GM23338 (cell line): ENCODE results near the gene SPEM1. TPM values are rescaled to one million over a fixed set of nuclear protein-coding genes. Genes with fewer than 3 reads are reported as not detected.

Experiments used
- ATAC-seq: fragments of 200-7000 bp; cut with Tn5 transposase; 3 replicates; pipeline ENCODE4 v1.9.1; 2020
- DNase-seq: peaks from one replicate; pipeline ENCODE4 v3.0.0-alpha.2; 2015; ENCODE audit warnings: low spot score
- H2AFZ ChIP-seq: fragments of 200-600 bp; sonication (generic); 2 replicates; pipeline ENCODE4 v1.8.0; 2016; ENCODE audit warnings: antibody characterized with exemption, mild to moderate bottlenecking, moderate library complexity
- H3F3A ChIP-seq: fragments of 200-600 bp; sonication (generic); replicated peaks from 2 replicates; pipeline ENCODE4 v1.8.0; 2017; ENCODE audit warnings: antibody characterized with exemption, mixed run types, low read depth
- H3K27ac ChIP-seq: fragments of 200-600 bp; sonication (generic); 2 replicates; pipeline ENCODE4 v1.6.1; 2016; ENCODE audit warnings: low read depth
- H3K27me3 ChIP-seq: fragments of 200-600 bp; sonication (generic); 2 replicates; pipeline ENCODE4 v1.8.0; 2016; ENCODE audit warnings: mild to moderate bottlenecking, mixed run types, moderate library complexity; ENCODE audit not compliant: insufficient read depth
- H3K36me3 ChIP-seq: fragments of 200-600 bp; sonication (generic); 2 replicates; pipeline ENCODE4 v1.8.0; 2016; ENCODE audit warnings: mild to moderate bottlenecking; ENCODE audit not compliant: insufficient read depth
- H3K4me1 ChIP-seq: fragments of 200-600 bp; sonication (generic); 2 replicates; pipeline ENCODE4 v1.8.0; 2016; ENCODE audit warnings: mild to moderate bottlenecking, moderate library complexity; ENCODE audit not compliant: insufficient read depth
- H3K4me2 ChIP-seq: fragments of 200-600 bp; sonication (generic); 2 replicates; pipeline ENCODE4 v1.7.1; 2017; ENCODE audit warnings: mixed run types
- H3K4me3 ChIP-seq: fragments of 200-600 bp; sonication (generic); 2 replicates; pipeline ENCODE4 v1.6.1; 2016; ENCODE audit warnings: mixed run types
- H3K79me2 ChIP-seq: fragments of 200-600 bp; sonication (generic); replicated peaks from 2 replicates; pipeline ENCODE4 v1.8.0; 2017; ENCODE audit warnings: mild to moderate bottlenecking; ENCODE audit not compliant: insufficient read depth
- H3K9me2 ChIP-seq: fragments of 200-600 bp; sonication (generic); 2 replicates; pipeline ENCODE4 v1.8.0; 2017; ENCODE audit not compliant: insufficient read depth
- H4K20me1 ChIP-seq: fragments of 200-600 bp; sonication (generic); replicated peaks from 2 replicates; pipeline ENCODE4 v1.8.0; 2017; ENCODE audit warnings: mild to moderate bottlenecking; ENCODE audit not compliant: insufficient read depth
- H3K27ac Mint-ChIP-seq: 2 replicates; pipeline ENCODE4 v1.8.0; 2020; ENCODE audit warnings: inconsistent platforms, mild to moderate bottlenecking, moderate library complexity, mixed read lengths
- H3K27me3 Mint-ChIP-seq: 3 replicates; pipeline ENCODE4 v1.8.0; 2022; ENCODE audit warnings: low read depth, mild to moderate bottlenecking, moderate library complexity, mixed read lengths, inconsistent platforms; ENCODE audit not compliant: insufficient read depth, poor library complexity
- H3K36me3 Mint-ChIP-seq: 3 replicates; pipeline ENCODE4 v1.8.0; 2021; ENCODE audit warnings: low read depth, mild to moderate bottlenecking, inconsistent platforms, moderate library complexity, mixed read lengths
- H3K4me1 Mint-ChIP-seq: 3 replicates; pipeline ENCODE4 v1.8.0; 2020; ENCODE audit warnings: mild to moderate bottlenecking, inconsistent platforms, mixed read lengths
- H3K4me3 Mint-ChIP-seq: 3 replicates; pipeline ENCODE4 v1.8.0; 2021; ENCODE audit warnings: moderate library complexity, mild to moderate bottlenecking, inconsistent platforms, mixed read lengths
- H3K9me3 Mint-ChIP-seq: 3 replicates; pipeline ENCODE4 v1.8.0; 2020; ENCODE audit warnings: moderate library complexity, mild to moderate bottlenecking, inconsistent platforms, mixed read lengths
- CREB1 ChIP-seq: fragments of 250-450 bp; sonication (Bioruptor Pico); IDR thresholded peaks from 2 replicates; pipeline ENCODE4 v1.5.0; 2020; ENCODE audit warnings: low read depth, mild to moderate bottlenecking, moderate library complexity
- CTCF ChIP-seq, 2 experiments: fragments of 200-600 bp in 1 of 2; sonication (generic) in 1 of 2; conservative IDR thresholded peaks; 2 replicates each; pipeline versions ENCODE4 v1.5.1 to v1.6.1; 2016 to 2017; ENCODE audit warnings: antibody characterized with exemption in 2 of 2, low read depth in 2 of 2, mild to moderate bottlenecking in 2 of 2, moderate library complexity in 1 of 2
- ETS1 ChIP-seq: IDR thresholded peaks from 2 replicates; pipeline ENCODE4 v1.6.1; 2016; ENCODE audit warnings: antibody characterized with exemption
- EZH2 ChIP-seq: fragments of 200-600 bp; sonication (generic); IDR thresholded peaks from one replicate; pipeline ENCODE4 v1.8.0; 2017; ENCODE audit warnings: antibody characterized with exemption, mild to moderate bottlenecking, low read depth; ENCODE audit not compliant: unreplicated experiment
- EZH2phosphoT487 ChIP-seq: fragments of 200-600 bp; sonication (generic); IDR thresholded peaks from one replicate; pipeline ENCODE4 v1.8.1; 2018; ENCODE audit warnings: antibody characterized with exemption; ENCODE audit not compliant: unreplicated experiment
- JUNB ChIP-seq: IDR thresholded peaks from one replicate; pipeline ENCODE4 v1.6.1; 2016; ENCODE audit warnings: antibody characterized with exemption; ENCODE audit not compliant: unreplicated experiment
- NANOG ChIP-seq: IDR thresholded peaks from 2 replicates; pipeline ENCODE4 v1.6.1; 2016; ENCODE audit warnings: antibody characterized with exemption, borderline replicate concordance
- POLR2AphosphoS5 ChIP-seq: IDR thresholded peaks from 2 replicates; pipeline ENCODE4 v1.6.1; 2016; ENCODE audit warnings: antibody characterized with exemption, low read depth
- REST ChIP-seq: IDR thresholded peaks from one replicate; pipeline ENCODE4 v1.6.1; 2018; ENCODE audit warnings: antibody characterized with exemption; ENCODE audit not compliant: unreplicated experiment
- STAT1 ChIP-seq: IDR thresholded peaks from one replicate; pipeline ENCODE4 v1.6.1; 2016; ENCODE audit warnings: antibody characterized with exemption; ENCODE audit not compliant: unreplicated experiment
- ZNF114 ChIP-seq: fragments of 250-450 bp; sonication (Bioruptor Pico); IDR thresholded peaks from 2 replicates; pipeline ENCODE4 v1.5.0; 2020; ENCODE audit warnings: mild to moderate bottlenecking, moderate library complexity
- ZNF331 ChIP-seq: fragments of 250-450 bp; sonication (Bioruptor Pico); IDR thresholded peaks from 2 replicates; pipeline ENCODE4 v1.5.0; 2020; ENCODE audit warnings: low read depth, mild to moderate bottlenecking, moderate library complexity
- ZNF462 ChIP-seq: fragments of 250-450 bp; sonication (Bioruptor Pico); IDR thresholded peaks from 2 replicates; pipeline ENCODE4 v1.5.0; 2020; ENCODE audit warnings: mild to moderate bottlenecking, moderate library complexity
- polyA plus RNA-seq: library from polyadenylated mRNA; unstranded; fragments of >200 nt; fragmentation: Nextera tagmentation; extraction: Ambion mirVana; gene quantifications from 2 replicates; pipeline ENCODE4 v1.2.1, GENCODE V29; 2016
- total RNA-seq: library from RNA; depleted of rRNA; stranded (reverse); fragments of >200 nt; shearing (Covaris generic); gene quantifications from 2 replicates; pipeline ENCODE4 v1.2.3, GENCODE V29; 2014

Gene SPEM1
- total and polyA plus RNA-seq, 2 experiments from 2014 or later: not detected

- TF ChIP-seq ZNF462 (CRISPR knock-in tag) (no peak), POLR2AphosphoS5 (no peak), ZNF114 (CRISPR knock-in tag) (no peak), ZNF331 (CRISPR knock-in tag) (no peak), EZH2 (no peak), EZH2phosphoT487 (no peak)
Observed at GRCh38 chr17:7425316-7425715, 5.2 kb downstream of the SPEM1 start, which contains the start of gene SPEM2 (continued).

GRCh38 chr17:7425756-7426155, 5.6 kb downstream of the SPEM1 start:
- Histone ChIP-seq H4K20me1 (no peaks in the 10 kb centered on the region), H3K9me2 (no peaks in the 10 kb centered on the region), H3K4me3 (no peak overlapping the region), H3K4me2 (no peak overlapping the region), H3K4me1 (no peaks in the 10 kb centered on the region), H3K27ac (no peak overlapping the region), H3K79me2 (no peaks in the 10 kb centered on the region), H3F3A (no peaks in the 10 kb centered on the region), H3K36me3 (no peaks in the 10 kb centered on the region), H3K27me3 (no peaks in the 10 kb centered on the region), H2AFZ (no peak overlapping the region)
- DNase-seq (no peak), ATAC-seq (no peak)
- Mint-ChIP-seq H3K4me3 (no peak overlapping the region), H3K27me3 (peaks cover 29% of the 10 kb centered on the region), H3K4me1 (peaks cover 3% of the 10 kb centered on the region; the same call in 2 of the 3 replicates), H3K27ac (no peak overlapping the region), H3K9me3 (no peaks in the 10 kb centered on the region; the same call in 2 of the 3 replicates), H3K36me3 (no peaks in the 10 kb centered on the region)
- TF ChIP-seq NANOG (no peak), STAT1 (no peak), ETS1 (no peak), REST (no peak), JUNB (no peak), EZH2phosphoT487 (no peak), ZNF331 (CRISPR knock-in tag) (no peak), CTCF (conservative IDR thresholded peaks at IDR 0.05; ENCODE audit: low read depth in 2 of 2) (no peak), EZH2 (no peak), CREB1 (CRISPR knock-in tag) (no peak), POLR2AphosphoS5 (no peak), ZNF114 (CRISPR knock-in tag) (no peak)
